Stimulated activated CD8-positive, alpha-beta memory T cell treated with anti-CD3 and anti-CD28 coated beads, Interleukin-2, amount 100 ng/mL, for 48 hours (primary cell): ENCODE results near the gene FDCSP.
"Not testable (repeated sequence)": the region's sequence is repeated elsewhere in the genome, so short reads cannot be mapped to it uniquely, and the experiment has no call there.

Experiments used
- DNase-seq, 2 donors: peaks; one replicate each; pipeline ENCODE4 v3.0.0-alpha.2; 2020; ENCODE audit warnings: low read depth in 2 of 2

The FDCSP gene

GRCh38 chr4:70239131-70239883 lies 13.4 kb downstream of the FDCSP start:
- no peak for DNase-seq

- no peak for DNase-seq
Observed at GRCh38 chr4:70239884-70240591, 14.1 kb downstream of the FDCSP start.

- DNase-seq, result not testable (repeated sequence)
Observed at GRCh38 chr4:70242297-70242696, 16.4 kb downstream of the FDCSP start, which contains the start of gene CSN3. CSN3 (plus strand) TSS chr4:70242597; CDS start chr4:70244820, 2,223 bp downstream.

- DNase-seq, result no peak
Observed at GRCh38 chr4:70243091-70243490, 17.2 kb downstream of the FDCSP start.

DNA sequence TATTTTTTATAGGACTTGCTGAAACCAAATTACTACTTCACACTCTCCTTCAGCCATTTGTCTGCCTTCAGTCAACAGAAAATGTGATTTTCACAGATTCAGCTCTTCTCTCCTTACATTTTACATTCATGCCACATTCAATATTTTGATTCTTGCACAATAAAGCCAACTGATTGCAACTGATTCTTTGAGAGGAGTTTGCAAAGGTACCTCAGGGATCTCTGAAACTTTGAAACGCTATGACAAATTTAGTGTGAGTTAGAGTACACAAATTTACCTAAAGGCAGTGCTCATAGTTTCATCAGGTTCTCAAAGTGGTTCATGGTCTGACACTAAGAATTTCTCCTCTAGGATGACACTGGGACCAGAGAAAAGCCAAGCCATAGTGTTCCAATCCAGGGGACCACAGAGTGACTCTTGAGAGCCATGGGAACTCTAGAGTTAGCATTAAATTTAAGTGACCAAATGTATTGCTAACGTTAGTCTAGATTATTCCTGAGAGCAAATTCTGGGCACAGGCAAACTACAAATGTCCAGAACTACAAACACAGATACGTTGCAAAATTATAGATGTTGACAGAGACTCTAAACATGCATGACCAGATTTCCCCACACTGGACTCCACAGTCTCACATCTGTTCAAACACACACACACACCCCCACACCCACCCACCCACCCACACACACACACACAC lies 25.5 kb downstream of the FDCSP start:
- DNase-seq, result no peak

GRCh38 chr4:70251945-70252277 lies 26.0 kb downstream of the FDCSP start:
- no peak for DNase-seq

- no peak for DNase-seq
Observed at GRCh38 chr4:70269674-70270073, 43.8 kb downstream of the FDCSP start.

DNA sequence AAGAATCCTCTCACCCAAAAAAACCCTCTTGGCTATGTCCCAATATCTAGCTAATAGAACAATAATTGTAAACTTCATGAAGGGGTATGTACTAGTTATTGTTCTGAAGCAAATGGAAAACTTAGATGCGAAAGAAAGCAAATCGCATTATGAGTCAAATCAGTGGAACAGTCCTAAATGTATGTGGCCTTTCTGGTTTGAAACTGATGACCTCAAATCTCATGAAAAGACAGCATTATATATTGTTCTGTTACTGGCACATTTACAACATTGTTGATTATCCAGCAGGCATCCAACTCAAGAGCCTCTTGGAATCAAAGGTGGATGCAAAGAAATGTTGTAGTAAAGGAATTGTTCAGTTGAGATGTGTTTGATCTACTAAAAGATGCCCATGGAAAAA lies 51.2 kb downstream of the FDCSP start:
- DNase-seq, result no peak

DNA sequence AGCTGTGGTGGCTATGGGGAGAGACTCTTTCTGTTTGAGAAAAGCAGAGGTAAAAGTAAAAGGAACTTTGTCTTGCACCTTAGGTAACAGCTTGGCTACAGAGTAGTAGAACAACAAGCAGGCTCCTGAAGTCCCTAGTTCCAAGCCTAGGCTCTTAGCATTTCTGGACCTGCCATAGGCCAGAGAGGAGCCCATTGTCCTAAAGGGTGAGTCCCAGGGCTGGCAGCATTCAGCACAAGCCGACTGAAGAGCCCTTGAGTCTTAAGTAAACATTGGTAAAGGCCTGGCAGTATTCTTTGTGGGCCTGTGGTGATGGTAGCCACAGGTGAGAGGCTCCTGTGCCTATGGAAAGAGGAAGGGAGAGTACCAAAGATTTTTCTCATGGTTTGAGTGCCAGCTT lies 54.6 kb downstream of the FDCSP start:
- DNase-seq, result no peak
